GM21786 (cell line): Measurements from ENCODE around the gene PRRT3.
"Not testable (repeated sequence)": the region's sequence is repeated elsewhere in the genome, so short reads cannot be mapped to it uniquely, and the experiment has no call there.

Source experiments
- ATAC-seq: cut with Tn5 transposase; IDR thresholded peaks from one replicate; pipeline ENCODE4 v1.9.1; 2021; ENCODE audit not compliant: unreplicated experiment

Gene PRRT3

DNA sequence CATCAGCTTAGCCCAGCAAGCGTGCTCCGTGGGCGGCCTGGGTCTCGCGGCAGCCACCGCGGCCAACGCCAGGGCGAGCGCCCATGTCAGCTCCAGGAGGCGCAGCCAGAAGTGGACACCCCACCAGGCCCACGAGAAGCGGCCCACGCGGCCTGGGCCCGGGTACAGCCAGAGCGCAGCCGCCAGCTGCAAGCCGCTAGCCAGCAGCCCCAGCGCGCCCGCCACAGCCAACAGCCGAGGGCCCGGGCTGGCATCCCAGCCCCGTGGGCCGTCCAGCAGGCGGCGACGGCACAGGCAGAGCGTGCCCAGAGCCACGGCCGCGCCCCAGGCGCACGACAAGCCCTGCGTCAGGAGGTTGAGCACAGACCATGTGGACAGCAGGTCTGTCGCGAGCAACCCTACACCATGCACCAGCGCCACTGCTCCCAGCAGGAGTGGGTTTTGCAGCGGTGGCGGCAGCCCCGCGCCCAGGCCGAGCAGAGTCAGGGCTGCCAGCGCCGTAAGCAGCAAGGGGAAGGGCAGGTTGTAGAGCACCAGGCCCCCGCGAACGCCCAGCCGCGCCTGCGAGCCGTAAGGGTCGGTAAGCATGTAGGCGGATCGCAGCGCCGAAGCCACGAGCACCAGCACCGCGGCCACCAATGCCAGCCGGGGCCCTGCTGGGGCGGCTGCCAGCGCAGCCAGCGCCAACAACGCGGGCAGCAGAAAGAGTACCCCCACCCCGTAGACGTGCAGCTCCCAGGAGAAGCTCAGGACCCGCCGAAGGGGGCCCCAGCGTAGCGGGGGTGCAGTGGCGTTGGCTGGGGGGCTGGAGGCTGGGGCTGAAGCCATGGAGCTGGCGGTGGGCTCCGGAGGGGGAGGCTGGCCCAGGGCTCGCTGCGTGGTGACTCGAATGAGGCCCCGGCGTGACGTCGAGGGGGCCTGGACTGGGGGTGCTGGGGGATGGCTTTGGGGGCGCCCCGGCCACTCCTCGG, 4.9 kb downstream of the PRRT3 start:
- no peak for ATAC-seq

DNA sequence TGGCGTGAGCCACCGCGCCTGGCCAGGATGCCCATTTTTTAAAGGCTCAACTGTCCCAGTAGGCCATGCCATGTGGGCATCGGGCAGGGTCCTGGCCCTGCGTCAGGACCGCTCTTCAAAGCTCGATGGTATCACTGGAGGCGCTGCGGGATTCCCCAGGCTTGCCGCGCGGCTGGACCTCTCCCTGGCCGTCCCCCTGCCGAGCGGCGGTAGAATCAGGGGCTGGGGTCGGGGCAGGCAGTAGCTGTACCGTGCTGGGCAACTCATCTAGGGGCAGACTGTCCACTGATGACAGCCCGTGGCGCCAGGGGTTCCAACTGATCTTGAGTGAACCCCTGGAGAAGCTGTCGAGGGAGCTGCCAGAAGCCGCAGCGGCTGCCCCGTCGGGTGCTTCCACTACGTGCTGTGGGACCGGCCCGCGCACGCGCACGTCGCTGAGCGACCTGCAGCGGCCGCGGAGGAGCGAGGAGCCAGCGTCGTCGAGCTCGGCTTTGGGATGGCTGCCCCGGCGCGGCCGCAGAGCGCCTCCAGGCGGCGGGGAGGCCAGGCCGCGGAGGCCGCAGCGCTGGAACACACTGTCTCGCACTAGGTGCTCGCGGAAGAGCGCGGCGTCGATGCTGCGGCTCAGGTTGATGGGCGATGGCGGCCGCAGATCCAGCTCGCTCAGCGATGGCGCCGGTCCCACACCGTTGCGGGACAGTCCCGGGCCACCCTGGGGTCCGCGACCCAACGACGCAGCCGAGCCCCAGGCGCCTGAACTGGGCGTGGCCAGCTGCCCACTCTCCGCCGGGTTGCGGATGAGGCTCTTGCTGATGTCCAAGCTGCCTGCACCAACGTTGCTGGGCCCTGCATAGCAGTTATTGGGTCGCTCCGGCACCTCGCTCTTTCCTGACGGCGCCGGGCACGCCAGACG, 5.8 kb downstream of the PRRT3 start:
- no peak for ATAC-seq

GRCh38 chr3:9945358-9945757, 6.8 kb downstream of the PRRT3 start:
- ATAC-seq, result no peak

DNA sequence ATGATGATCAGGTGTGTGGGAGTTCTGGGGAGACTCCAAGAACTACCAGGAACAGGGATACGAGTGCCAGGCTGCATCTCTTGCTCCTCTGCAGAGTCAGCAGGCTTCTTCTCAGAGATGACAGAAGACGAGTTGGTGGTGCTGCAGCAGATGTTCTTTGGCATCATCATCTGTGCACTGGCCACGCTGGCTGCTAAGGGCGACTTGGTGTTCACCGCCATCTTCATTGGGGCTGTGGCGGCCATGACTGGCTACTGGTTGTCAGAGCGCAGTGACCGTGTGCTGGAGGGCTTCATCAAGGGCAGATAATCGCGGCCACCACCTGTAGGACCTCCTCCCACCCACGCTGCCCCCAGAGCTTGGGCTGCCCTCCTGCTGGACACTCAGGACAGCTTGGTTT, 7.9 kb downstream of the PRRT3 start:
- no peak for ATAC-seq

DNA sequence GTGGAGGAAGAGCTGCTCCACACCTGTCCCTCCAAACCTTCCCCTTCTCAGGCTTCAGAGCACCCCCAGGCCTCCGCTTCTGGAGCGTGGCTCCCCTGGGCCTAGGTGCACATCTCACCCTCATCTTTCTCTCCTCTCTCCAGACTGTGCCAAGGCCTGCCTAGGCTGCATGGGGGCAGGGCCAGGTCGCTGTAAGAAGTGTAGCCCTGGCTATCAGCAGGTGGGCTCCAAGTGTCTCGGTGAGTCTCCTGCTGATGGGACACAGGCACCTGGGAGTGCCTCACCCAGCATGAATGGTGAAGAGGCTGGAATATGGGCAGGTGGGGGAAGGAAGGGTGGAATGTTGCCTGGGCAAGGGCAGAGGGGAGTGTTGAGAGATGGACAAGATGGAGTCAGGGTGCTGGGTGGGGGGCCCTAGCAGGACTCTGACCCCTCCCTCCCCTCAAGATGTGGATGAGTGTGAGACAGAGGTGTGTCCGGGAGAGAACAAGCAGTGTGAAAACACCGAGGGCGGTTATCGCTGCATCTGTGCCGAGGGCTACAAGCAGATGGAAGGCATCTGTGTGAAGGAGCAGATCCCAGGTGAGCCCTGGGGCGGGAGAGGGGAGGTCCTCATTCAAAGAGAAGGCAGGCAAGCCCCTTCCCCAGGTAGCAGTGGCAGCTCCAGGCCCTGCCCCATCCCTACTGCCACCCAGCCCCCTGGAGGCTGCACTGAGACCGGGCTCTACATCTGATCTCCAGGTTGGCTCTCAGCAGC, 9.1 kb downstream of the PRRT3 start:
- ATAC-seq, result no peak

DNA sequence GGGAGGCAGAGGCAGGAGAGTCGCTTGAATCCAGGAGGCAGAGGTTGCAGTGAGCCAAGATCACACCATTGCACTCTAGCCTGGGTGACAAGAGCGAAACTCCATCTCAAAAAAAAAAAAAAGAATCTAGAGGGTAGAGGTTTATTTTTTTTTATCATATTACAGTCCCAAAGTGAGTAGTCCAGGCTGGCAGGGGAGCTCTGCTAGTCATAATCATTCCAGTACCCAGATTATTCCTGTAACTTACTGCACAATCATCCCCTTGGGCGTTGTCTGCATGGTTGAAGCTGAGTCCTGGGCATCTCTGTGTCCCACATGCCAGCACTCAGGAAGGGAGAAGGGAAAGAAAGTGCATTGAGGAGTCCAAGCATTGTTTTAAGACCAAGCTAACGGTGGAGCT, 10.0 kb downstream of the PRRT3 start:
- no peak for ATAC-seq

DNA sequence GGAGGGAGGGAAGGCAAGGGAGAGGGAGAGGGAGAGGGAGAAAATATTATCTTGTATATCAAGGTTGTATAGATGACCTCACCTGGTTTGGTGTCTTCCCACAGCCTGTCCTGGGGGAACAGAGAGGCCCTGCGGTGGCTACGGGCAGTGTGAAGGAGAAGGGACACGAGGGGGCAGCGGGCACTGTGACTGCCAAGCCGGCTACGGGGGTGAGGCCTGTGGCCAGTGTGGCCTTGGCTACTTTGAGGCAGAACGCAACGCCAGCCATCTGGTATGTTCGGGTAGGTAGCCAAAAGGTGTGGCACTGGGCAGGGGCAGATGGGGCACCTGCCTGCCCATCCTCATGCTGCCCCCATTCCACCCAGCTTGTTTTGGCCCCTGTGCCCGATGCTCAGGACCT, 11.5 kb downstream of the PRRT3 start:
- ATAC-seq, result no peak

DNA sequence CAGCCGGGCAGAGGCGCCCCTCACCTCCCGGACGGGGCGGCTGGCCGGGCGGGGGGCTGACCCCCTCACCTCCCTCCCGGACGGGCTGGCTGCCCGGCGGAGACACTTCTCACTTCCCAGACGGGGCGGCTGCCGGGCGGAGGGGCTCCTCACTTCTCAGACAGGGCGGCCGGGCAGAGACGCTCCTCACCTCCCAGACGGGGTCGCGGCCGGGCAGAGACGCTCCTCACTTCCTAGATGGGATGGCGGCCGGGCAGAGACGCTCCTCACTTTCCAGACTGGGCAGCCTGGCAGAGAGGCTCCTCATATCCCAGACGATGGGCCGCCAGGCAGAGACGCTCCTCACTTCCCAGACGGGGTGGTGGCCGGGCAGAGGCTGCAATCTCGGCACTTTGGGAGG, 12.3 kb downstream of the PRRT3 start:
- ATAC-seq, result not testable (repeated sequence)

- ATAC-seq, result no peak
These were observed 13.2 kb downstream of the PRRT3 start for GRCh38 chr3:9938966-9939365.

GRCh38 chr3:9937486-9938238, 14.5 kb downstream of the PRRT3 start:
- no peak for ATAC-seq

- no peak for ATAC-seq
These were observed 16.2 kb downstream of the PRRT3 start for GRCh38 chr3:9935966-9936510.

GRCh38 chr3:9934993-9935392, 17.2 kb downstream of the PRRT3 start:
- ATAC-seq, result no peak

GRCh38 chr3:9934235-9934621, 18.0 kb downstream of the PRRT3 start:
- no peak for ATAC-seq

- peak; percentile 87 for ATAC-seq
These were observed 18.5 kb downstream of the PRRT3 start, which contains the start of gene CRELD1 for GRCh38 chr3:9933561-9934234. Gene CRELD1, plus strand, starts transcription at chr3:9933834. Its CDS starts 605 bp downstream, at chr3:9934439.

DNA sequence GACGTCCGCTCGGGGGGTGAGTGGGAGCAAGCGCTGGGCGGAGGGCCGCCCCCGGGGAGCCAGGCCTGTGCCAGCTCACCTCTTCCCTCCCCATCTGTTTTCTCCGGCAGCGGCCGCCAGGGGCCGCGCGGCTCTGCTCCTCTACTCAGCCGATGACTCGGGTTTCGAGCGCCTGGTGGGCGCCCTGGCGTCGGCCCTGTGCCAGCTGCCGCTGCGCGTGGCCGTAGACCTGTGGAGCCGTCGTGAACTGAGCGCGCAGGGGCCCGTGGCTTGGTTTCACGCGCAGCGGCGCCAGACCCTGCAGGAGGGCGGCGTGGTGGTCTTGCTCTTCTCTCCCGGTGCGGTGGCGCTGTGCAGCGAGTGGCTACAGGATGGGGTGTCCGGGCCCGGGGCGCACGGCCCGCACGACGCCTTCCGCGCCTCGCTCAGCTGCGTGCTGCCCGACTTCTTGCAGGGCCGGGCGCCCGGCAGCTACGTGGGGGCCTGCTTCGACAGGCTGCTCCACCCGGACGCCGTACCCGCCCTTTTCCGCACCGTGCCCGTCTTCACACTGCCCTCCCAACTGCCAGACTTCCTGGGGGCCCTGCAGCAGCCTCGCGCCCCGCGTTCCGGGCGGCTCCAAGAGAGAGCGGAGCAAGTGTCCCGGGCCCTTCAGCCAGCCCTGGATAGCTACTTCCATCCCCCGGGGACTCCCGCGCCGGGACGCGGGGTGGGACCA, 19.2 kb downstream of the PRRT3 start:
- ATAC-seq, result peak; percentile 57

DNA sequence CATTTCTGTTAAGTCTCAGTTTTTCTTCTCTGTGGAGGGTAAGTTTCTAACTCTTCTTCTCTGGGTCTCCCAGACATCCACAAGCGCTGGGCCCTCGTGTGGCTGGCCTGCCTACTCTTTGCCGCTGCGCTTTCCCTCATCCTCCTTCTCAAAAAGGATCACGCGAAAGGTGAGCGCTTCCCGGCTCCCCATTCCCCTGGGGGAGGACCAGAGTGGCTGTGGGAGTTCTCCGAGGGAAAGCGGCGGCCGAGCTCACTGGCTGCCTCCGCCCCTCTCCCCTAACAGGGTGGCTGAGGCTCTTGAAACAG, 19.7 kb downstream of the PRRT3 start:
- no peak for ATAC-seq

DNA sequence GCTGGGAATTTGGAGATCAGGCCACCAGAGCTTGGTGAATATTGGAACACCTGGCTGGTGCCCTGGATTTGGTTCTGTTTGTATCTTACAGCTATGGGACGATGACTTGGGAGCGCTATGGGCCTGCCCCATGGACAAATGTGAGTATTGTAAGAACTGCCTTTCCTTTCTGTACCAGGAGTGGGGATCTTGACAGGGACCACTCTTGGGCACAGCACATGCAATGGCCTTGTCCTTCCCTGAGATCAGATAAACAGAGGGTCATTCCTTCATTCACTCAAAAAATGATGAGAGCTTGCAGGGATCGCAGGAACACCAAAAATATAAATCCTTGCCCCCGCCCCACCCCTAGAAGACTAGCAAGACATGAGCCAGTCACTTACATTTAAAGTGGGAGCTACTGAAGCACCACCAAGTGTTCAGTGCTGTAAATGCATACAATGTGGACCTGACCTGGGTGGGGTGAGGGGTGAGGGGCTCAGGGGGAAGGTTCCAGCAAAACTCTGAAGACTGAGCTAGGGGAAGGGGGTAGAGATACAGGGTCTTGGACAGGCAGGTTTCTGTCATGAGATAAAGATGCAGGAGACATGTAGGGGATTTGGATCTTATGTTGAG, 21.3 kb downstream of the PRRT3 start:
- no peak for ATAC-seq

GRCh38 chr3:9928158-9928557, 24.1 kb downstream of the PRRT3 start:
- no peak for ATAC-seq
